ENCODE results near the gene NAALADL1.

Gene NAALADL1

DNA sequence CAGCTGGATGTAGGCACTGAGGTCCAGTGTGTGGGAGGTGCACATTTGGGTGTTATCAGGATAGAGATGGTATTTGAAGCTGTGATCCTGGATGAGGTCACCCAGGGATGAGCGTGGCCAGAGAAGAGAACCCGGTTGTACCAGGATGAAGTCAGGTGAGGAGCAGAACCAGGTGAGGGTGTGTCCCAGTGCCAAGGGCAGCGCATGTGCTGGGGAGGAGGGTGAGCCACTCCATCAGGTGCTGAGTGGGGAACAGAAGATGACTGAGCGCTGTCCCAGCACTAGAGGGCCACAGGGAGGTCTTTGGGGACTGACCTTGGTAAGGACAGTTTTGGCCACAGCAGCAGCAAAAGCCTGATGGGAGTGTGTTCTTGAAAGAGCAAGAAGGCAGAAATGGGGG lies 41.6 kb downstream of the NAALADL1 start (continued):
- TF ChIP-seq, protein P1, sequence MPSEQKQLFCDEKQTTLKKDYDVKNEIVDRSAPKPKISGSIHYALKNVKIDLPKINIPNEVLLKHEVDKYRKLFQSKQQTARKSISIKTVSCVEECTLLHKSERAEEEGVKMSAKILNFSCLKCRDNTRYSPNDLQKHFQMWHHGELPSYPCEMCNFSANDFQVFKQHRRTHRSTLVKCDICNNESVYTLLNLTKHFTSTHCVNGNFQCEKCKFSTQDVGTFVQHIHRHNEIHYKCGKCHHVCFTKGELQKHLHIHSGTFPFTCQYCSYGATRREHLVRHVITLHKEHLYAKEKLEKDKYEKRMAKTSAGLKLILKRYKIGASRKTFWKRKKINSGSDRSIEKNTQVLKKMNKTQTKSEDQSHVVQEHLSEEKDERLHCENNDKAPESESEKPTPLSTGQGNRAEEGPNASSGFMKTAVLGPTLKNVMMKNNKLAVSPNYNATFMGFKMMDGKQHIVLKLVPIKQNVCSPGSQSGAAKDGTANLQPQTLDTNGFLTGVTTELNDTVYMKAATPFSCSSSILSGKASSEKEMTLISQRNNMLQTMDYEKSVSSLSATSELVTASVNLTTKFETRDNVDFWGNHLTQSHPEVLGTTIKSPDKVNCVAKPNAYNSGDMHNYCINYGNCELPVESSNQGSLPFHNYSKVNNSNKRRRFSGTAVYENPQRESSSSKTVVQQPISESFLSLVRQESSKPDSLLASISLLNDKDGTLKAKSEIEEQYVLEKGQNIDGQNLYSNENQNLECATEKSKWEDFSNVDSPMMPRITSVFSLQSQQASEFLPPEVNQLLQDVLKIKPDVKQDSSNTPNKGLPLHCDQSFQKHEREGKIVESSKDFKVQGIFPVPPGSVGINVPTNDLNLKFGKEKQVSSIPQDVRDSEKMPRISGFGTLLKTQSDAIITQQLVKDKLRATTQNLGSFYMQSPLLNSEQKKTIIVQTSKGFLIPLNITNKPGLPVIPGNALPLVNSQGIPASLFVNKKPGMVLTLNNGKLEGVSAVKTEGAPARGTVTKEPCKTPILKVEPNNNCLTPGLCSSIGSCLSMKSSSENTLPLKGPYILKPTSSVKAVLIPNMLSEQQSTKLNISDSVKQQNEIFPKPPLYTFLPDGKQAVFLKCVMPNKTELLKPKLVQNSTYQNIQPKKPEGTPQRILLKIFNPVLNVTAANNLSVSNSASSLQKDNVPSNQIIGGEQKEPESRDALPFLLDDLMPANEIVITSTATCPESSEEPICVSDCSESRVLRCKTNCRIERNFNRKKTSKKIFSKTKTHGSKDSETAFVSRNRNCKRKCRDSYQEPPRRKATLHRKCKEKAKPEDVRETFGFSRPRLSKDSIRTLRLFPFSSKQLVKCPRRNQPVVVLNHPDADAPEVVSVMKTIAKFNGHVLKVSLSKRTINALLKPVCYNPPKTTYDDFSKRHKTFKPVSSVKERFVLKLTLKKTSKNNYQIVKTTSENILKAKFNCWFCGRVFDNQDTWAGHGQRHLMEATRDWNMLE (tag by site-specific recombination; conservative IDR thresholded peaks at IDR 0.05; ENCODE audit: low read depth): no peak
- TF ChIP-seq ZNF19 (tag by site-specific recombination; IDR thresholded peaks at IDR 0.05; ENCODE audit: low read depth) (no peak), ZNF10 (tag by site-specific recombination; IDR thresholded peaks at IDR 0.05) (0 out of 2 replicates have a peak, but pooled peaks have one; percentile 50)

- TF ChIP-seq ZNF280C (tag by site-specific recombination; IDR thresholded peaks at IDR 0.05) (no peak), ZNF148 (tag by site-specific recombination; IDR thresholded peaks at IDR 0.05; ENCODE audit: borderline replicate concordance) (no peak), ZNF121 (tag by site-specific recombination; IDR thresholded peaks at IDR 0.05) (peak; percentile 97), ZNF549 (tag by site-specific recombination; IDR thresholded peaks at IDR 0.05) (no peak), ZBTB8A (tag by site-specific recombination; IDR thresholded peaks at IDR 0.05) (peak; percentile 79)
- Histone ChIP-seq H3K9me3 (ENCODE audit: control insufficient read depth, insufficient read depth, low read depth, low read length) (no peaks in the 10 kb centered on the region), H3K4me1 (ENCODE audit: control insufficient read depth, insufficient read depth, low read length) (no peaks in the 10 kb centered on the region), H3K36me3 (ENCODE audit: control insufficient read depth in 2 of 2, insufficient read depth in 1 of 2, low read length in 2 of 2) (peaks cover 0 to 33% of the 10 kb centered on the region in 2 experiments; a peak in 2 of 3 replicates), H3K4me3 (ENCODE audit: low read depth, low read length) (peak overlapping the region; percentile 77), H3K27ac (ENCODE audit: extremely low read depth, low read depth, low read length) (peak overlapping the region; percentile 86)
- ChIA-PET POLR2A (interaction anchor here (0.6 to 1.6 kb wide), 9 partner anchors 12 to 120 kb away, joined by 3 to 7 read pairs (median 5); partner anchors contain the start of genes FAU, MRPL49, PPP2R5B and SAC3D1), CTCF (interaction anchor here (0.6 to 2.7 kb wide), 29 partner anchors 10 to 515 kb away, joined by 3 to 24 read pairs (median 4); partner anchors contain the start of genes BATF2, CAPN1, SAC3D1 and SNX15)
Measured at GRCh38 chr11:65014726-65015227, 43.6 kb downstream of the NAALADL1 start.

DNA sequence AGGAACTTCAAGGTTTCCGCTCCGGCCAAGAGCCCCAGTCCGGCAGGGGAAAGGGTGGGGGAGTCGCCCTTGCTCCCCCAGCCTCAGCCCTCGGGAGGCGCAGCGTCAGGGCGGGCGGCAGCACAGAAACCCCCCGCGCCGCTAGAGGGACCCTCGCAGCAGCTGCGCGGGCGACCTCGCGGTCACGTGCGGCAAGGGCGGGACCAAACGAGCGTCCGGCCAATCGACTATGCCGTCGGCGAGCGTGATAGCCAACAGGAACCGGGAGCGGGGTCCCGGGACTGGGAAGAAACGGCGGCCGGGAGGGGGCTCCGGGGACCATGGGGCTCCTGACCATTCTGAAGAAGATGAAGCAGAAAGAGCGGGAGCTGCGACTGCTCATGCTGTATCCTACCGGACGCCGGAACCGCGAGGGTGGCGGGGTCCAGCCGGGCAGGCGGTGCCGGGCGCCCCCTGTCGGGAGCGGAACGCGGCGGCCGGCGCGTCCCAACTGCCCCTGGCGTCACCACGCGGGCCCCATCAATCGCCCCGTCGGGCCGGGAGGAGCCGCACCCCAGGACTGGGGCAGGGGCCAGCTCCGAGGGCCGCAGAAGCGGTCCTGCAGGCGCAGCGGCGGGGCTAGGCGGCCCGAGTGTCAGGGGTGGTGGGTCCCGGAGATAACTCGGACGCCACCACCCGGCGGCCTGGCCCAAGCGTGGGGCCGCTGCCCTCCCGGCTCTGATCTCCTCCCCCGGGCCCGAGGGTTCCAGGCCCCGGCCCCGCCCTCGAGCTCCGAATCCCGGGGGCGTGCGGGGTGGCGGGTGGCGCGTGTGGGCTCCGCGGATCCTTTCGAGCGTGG lies 44.2 kb downstream of the NAALADL1 start, which contains the start of gene ARL2:
Gene ARL2, plus strand, starts transcription at position 273 of the 838 bp plus-strand sequence. Its CDS starts 48 bp downstream, at position 321.
- ChIA-PET CTCF (interaction anchor here (0.6 to 2.7 kb wide), 32 partner anchors 11 to 743 kb away, joined by 3 to 24 read pairs (median 4); partner anchors contain the start of genes BATF2, CAPN1, SAC3D1 and SNX15), POLR2A (interaction anchor here (0.6 to 1.9 kb wide), 12 partner anchors 12 to 129 kb away, joined by 3 to 7 read pairs (median 5); partner anchors contain the start of genes FAU, MRPL49, PPP2R5B and SAC3D1)
- peak within 1 kb of the TSS; percentile 77 for H3K4me3 ChIP-seq (ENCODE audit: low read depth, low read length)
- no peaks in the 10 kb centered on the region for H3K9me3 ChIP-seq (ENCODE audit: control insufficient read depth, insufficient read depth, low read depth, low read length)
- peaks cover 0 to 29% of the 10 kb centered on the region in 2 experiments; a peak in 2 of 3 replicates for H3K36me3 ChIP-seq (ENCODE audit: control insufficient read depth in 2 of 2, insufficient read depth in 1 of 2, low read length in 2 of 2)
- H3K4me1 ChIP-seq (ENCODE audit: control insufficient read depth, insufficient read depth, low read length): no peaks in the 10 kb centered on the region
- peak within 1 kb of the TSS; percentile 86 for H3K27ac ChIP-seq (ENCODE audit: extremely low read depth, low read depth, low read length)
- TF ChIP-seq SP2 (tag by site-specific recombination; IDR thresholded peaks at IDR 0.05) (peak; percentile 76), ZNF596 (tag by site-specific recombination; IDR thresholded peaks at IDR 0.05) (0 out of 2 replicates have a peak, but pooled peaks have one; percentile 33), ZNF362 (tag by site-specific recombination; IDR thresholded peaks at IDR 0.05) (no peak), ZXDB (tag by site-specific recombination; IDR thresholded peaks at IDR 0.05) (peak; percentile 74), ZIC2 (tag by site-specific recombination; IDR thresholded peaks at IDR 0.05) (0 out of 2 replicates have a peak, but pooled peaks have one; percentile 40), ZBTB1 (tag by site-specific recombination; IDR thresholded peaks at IDR 0.05) (no peak), PRDM4 (tag by site-specific recombination; IDR thresholded peaks at IDR 0.05) (no peak; the same call in 1 of the 2 replicates)

Data from HEK293 (cell line).